HepG2 (cell line): ENCODE measurements around the gene GPR15. TPM values are rescaled to one million over a fixed set of nuclear protein-coding genes. Genes with fewer than 3 reads are reported as not detected.

ENCODE experiments used
- ATAC-seq: fragments of 200-7000 bp; cut with Tn5 transposase; 3 replicates; pipeline ENCODE4 v1.9.1; 2020; ENCODE audit warnings: mild to moderate bottlenecking, moderate library complexity
- BruUV-seq: library from RNA; stranded (reverse); fragments of 400-500 nt; replicated peaks from 2 replicates; lab custom pipeline; 2021; lab: Mats Ljungman, UMichigan
- CTCF ChIA-PET: fragments of 300-600 bp; formaldehyde crosslinking; extraction: SDS; loops from one replicate; lab custom pipeline; 2021; ENCODE audit warnings: low total read pairs, inconsistent platforms, low intra/inter-chr PET ratio; lab: Yijun Ruan, JAX
- POLR2A ChIA-PET: fragments of 350-600 bp; sonication (Branson Sonifier 250); formaldehyde crosslinking; loops from one replicate; lab custom pipeline; 2020; ENCODE audit warnings: antibody characterized with exemption, inconsistent platforms; lab: Yijun Ruan, JAX
- DNase-seq: peaks from one replicate; pipeline ENCODE4 v3.0.0-alpha.2; 2015; ENCODE audit warnings: low spot score
- FAIRE-seq: peaks from 3 replicates; lab custom pipeline; 2011; peaks lifted over from hg19 to GRCh38; lab: Jason Lieb, UNC
- H2AFZ ChIP-seq: one replicate; pipeline ENCODE4 v1.6.1; 2011; ENCODE audit warnings: low read length, inconsistent platforms
- H3K27ac ChIP-seq: fragments of 300-600 bp; 3 replicates; pipeline ENCODE4 v1.8.0; 2011; ENCODE audit warnings: mixed run types, mild to moderate bottlenecking, mixed read lengths, low read length, inconsistent platforms; ENCODE audit not compliant: insufficient read depth; ENCODE audit errors: extremely low read length
- H3K27me3 ChIP-seq, 2 experiments: fragments of 200-600 bp in 1 of 2; 2 replicates in 1 of 2; 3 replicates in 1 of 2; pipeline versions ENCODE4 v1.6.0 to v1.8.0; 2011; ENCODE audit warnings: low read length in 2 of 2, mild to moderate bottlenecking in 2 of 2, moderate library complexity in 2 of 2, inconsistent platforms in 1 of 2; ENCODE audit not compliant: insufficient read depth in 2 of 2, control insufficient read depth in 1 of 2
- H3K36me3 ChIP-seq, 2 experiments: fragments of 200-600 bp in 1 of 2; replicated peaks in 1 of 2; 2 replicates in 1 of 2; 3 replicates in 1 of 2; pipeline versions ENCODE4 v1.5.1 to v1.8.0; 2011; ENCODE audit warnings: low read length in 2 of 2, inconsistent platforms in 1 of 2; ENCODE audit not compliant: insufficient read depth in 2 of 2, control insufficient read depth in 1 of 2
- H3K4me1 ChIP-seq: 2 replicates; pipeline ENCODE4 v1.5.1; 2012; ENCODE audit warnings: low read length, inconsistent platforms; ENCODE audit not compliant: insufficient read depth
- H3K4me2 ChIP-seq: 2 replicates; pipeline ENCODE4 v1.6.0; 2011; ENCODE audit warnings: low read depth, low read length, inconsistent platforms
- H3K4me3 ChIP-seq, 3 experiments: fragments of 200-600 bp in 1 of 3; sonication (generic), shearing (Covaris generic) in 1 of 3; replicated peaks in 1 of 3; 2 replicates each; pipeline ENCODE4 v1.5.1; 2011 to 2016; ENCODE audit warnings: low read length in 3 of 3, inconsistent platforms in 2 of 3, low read depth in 2 of 3, mild to moderate bottlenecking in 2 of 3, control low read depth in 1 of 3, mixed read lengths in 1 of 3; ENCODE audit not compliant: insufficient read depth in 1 of 3
- H3K79me2 ChIP-seq: one replicate; pipeline ENCODE4 v1.6.1; 2011; ENCODE audit warnings: low read length, inconsistent platforms; ENCODE audit not compliant: insufficient read depth
- H3K9ac ChIP-seq: 2 replicates; pipeline ENCODE4 v1.6.0; 2011; ENCODE audit warnings: mild to moderate bottlenecking, low read depth, low read length, inconsistent platforms; ENCODE audit not compliant: insufficient read depth
- H3K9me3 ChIP-seq: 2 replicates; pipeline ENCODE4 v1.5.1; 2012; ENCODE audit warnings: mild to moderate bottlenecking, low read length
- H4K20me1 ChIP-seq: 2 replicates; pipeline ENCODE4 v1.6.0; 2011; ENCODE audit warnings: inconsistent platforms, mild to moderate bottlenecking, low read length, moderate library complexity; ENCODE audit not compliant: insufficient read depth
- CTCF ChIP-seq: sonication (generic); formaldehyde crosslinking; IDR thresholded peaks from 2 replicates; pipeline ENCODE4 v1.5.0; 2020; ENCODE audit warnings: mild to moderate bottlenecking, missing genetic modification reagents, moderate library complexity
- FLYWCH1 ChIP-seq: sonication (generic); formaldehyde crosslinking; IDR thresholded peaks from 2 replicates; pipeline ENCODE4 v1.8.1; 2023; ENCODE audit warnings: mild to moderate bottlenecking, missing genetic modification reagents
- GMEB1 ChIP-seq: sonication (generic); formaldehyde crosslinking; IDR thresholded peaks from 2 replicates; pipeline ENCODE4 v1.5.1; 2020; ENCODE audit warnings: missing genetic modification reagents, mild to moderate bottlenecking, borderline replicate concordance
- GTF3A ChIP-seq: sonication (generic); formaldehyde crosslinking; conservative IDR thresholded peaks from 2 replicates; pipeline ENCODE4 v1.4.0; 2020; ENCODE audit warnings: mild to moderate bottlenecking, missing genetic modification reagents
- HDAC6 ChIP-seq: fragments of 200-600 bp; sonication (generic); IDR thresholded peaks from 2 replicates; pipeline ENCODE4 v1.7.0; 2017; ENCODE audit warnings: mild to moderate bottlenecking, antibody characterized with exemption, low read length, low read depth
- NR2C2 ChIP-seq: sonication (generic); formaldehyde crosslinking; IDR thresholded peaks from 2 replicates; pipeline ENCODE4 v1.4.0; 2020; ENCODE audit warnings: missing genetic modification reagents, mild to moderate bottlenecking, moderate library complexity, borderline replicate concordance
- ONECUT2 ChIP-seq: sonication (generic); formaldehyde crosslinking; IDR thresholded peaks from 2 replicates; pipeline ENCODE4 v1.4.0; 2020; ENCODE audit warnings: missing genetic modification reagents
- PHF21A ChIP-seq: sonication (generic); formaldehyde crosslinking; IDR thresholded peaks from 2 replicates; pipeline ENCODE4 v1.5.0; 2020; ENCODE audit warnings: mild to moderate bottlenecking, missing genetic modification reagents
- POGK ChIP-seq: sonication (generic); formaldehyde crosslinking; conservative IDR thresholded peaks from 2 replicates; pipeline ENCODE4 v1.8.0; 2022; ENCODE audit warnings: mild to moderate bottlenecking, moderate library complexity, missing genetic modification reagents
- RARA ChIP-seq: IDR thresholded peaks from 2 replicates; pipeline ENCODE4 v1.6.1; 2016; ENCODE audit warnings: missing genetic modification reagents, missing compliant biosample characterization
- SIX4 ChIP-seq: sonication (generic); formaldehyde crosslinking; IDR thresholded peaks from 2 replicates; pipeline ENCODE4 v1.4.0; 2020; ENCODE audit warnings: missing genetic modification reagents
- ZBTB1 ChIP-seq: sonication (generic); formaldehyde crosslinking; IDR thresholded peaks from 2 replicates; pipeline ENCODE4 v1.4.0; 2020; ENCODE audit warnings: missing genetic modification reagents, borderline replicate concordance
- ZNF335 ChIP-seq: sonication (generic); formaldehyde crosslinking; IDR thresholded peaks from 2 replicates; pipeline ENCODE4 v1.4.0; 2020; ENCODE audit warnings: missing genetic modification reagents
- ZNF446 ChIP-seq: sonication (generic); formaldehyde crosslinking; IDR thresholded peaks from 2 replicates; pipeline ENCODE4 v1.5.0; 2020; ENCODE audit warnings: mild to moderate bottlenecking, missing genetic modification reagents
- ZNF546 ChIP-seq: sonication (generic); formaldehyde crosslinking; conservative IDR thresholded peaks from 2 replicates; pipeline ENCODE4 v1.8.1; 2023; ENCODE audit warnings: mild to moderate bottlenecking, missing genetic modification reagents
- ZNF574 ChIP-seq: sonication (generic); formaldehyde crosslinking; IDR thresholded peaks from 2 replicates; pipeline ENCODE4 v1.4.0; 2020; ENCODE audit warnings: missing genetic modification reagents
- ZNF672 ChIP-seq: sonication (generic); formaldehyde crosslinking; IDR thresholded peaks from 2 replicates; pipeline ENCODE4 v1.8.1; 2022; ENCODE audit warnings: missing genetic modification reagents
- ZNF878 ChIP-seq: sonication (generic); formaldehyde crosslinking; IDR thresholded peaks from 2 replicates; pipeline ENCODE4 v1.8.1; 2023; ENCODE audit warnings: mild to moderate bottlenecking, missing genetic modification reagents, moderate library complexity
- WGBS: methylation state at CpG from one replicate; pipeline ENCODE4 v1.1.6; 2017; ENCODE audit warnings: low lambda C conversion rate; 5-methylcytosine and 5-hydroxymethylcytosine counted together
- in situ Hi-C: cut with HindIII; loops from 2 replicates; pipeline ENCODE4 v1.10.0; 2017; ENCODE audit warnings: low pct_unique_long_range_greater_than_20kb; ENCODE audit not compliant: extremely low pct_ligation_motif_present
- intact Hi-C: fragments of 100-400 bp; cut with micrococcal nuclease; formaldehyde crosslinking; loops from one replicate; pipeline ENCODE4 v1.10.0; 2022; ENCODE audit not compliant: unreplicated experiment
- polyA plus RNA-seq, 8 experiments: library from polyadenylated mRNA; depleted of rRNA in 3 of 8; stranded (reverse) in 7 of 8; unstranded in 1 of 8; fragments of >200 nt; fragmentation: Illumina TruSeq in 4 of 8; extraction: Trizol in 4 of 8; gene quantifications; 2 replicates each; pipeline versions ENCODE4 v1.2.1 to v1.2.3, GENCODE V29; 2011 to 2016; ENCODE audit warnings: low read depth in 4 of 8, missing spikeins in 1 of 8, mixed read lengths in 1 of 8; ENCODE audit not compliant: insufficient read depth in 1 of 8
- total RNA-seq, 5 experiments: library from RNA; depleted of rRNA; stranded (reverse); fragments of >200 nt; fragmentation: Illumina TruSeq; extraction: Trizol; gene quantifications; 2 replicates each; pipeline ENCODE4 v1.2.3, GENCODE V29; 2016; ENCODE audit warnings: low read depth in 1 of 5

The GPR15 gene
- total and polyA plus RNA-seq, 2 of the 13 experiments (the other 11 are each of a cell fraction or from before 2014, with no cell fraction given) = not detected

GRCh38 chr3:98525494-98525893 is 6.3 kb upstream of the GPR15 start:
- no peak overlapping the region for H3K27ac ChIP-seq
- H3K9me3 ChIP-seq = no peaks in the 10 kb centered on the region
- intact Hi-C loops = loop anchor here (10.0 kb wide), 2 partner anchors 289 to 761 kb away; partner anchors contain the start of gene ARL6
- H3K4me3 ChIP-seq = no peak overlapping the region
- no peaks in the 10 kb centered on the region for H4K20me1 ChIP-seq
- no peaks in the 10 kb centered on the region; a peak in 1 of 5 replicates for H3K27me3 ChIP-seq
- POLR2A ChIA-PET = no interaction called here
- ATAC-seq = no peak
- CTCF ChIA-PET = no interaction called here
- no peak overlapping the region for H3K9ac ChIP-seq
- no peak for TF ChIP-seq GTF3A (CRISPR knock-in tag)
- TF ChIP-seq RARA (CRISPR knock-in tag) = no peak
- TF ChIP-seq ONECUT2 = no peak
- no peak for TF ChIP-seq ZNF446 (CRISPR knock-in tag)
- no peak for TF ChIP-seq ZNF546 (CRISPR knock-in tag)
- no peak for TF ChIP-seq ZNF574 (CRISPR knock-in tag)
- no peak for TF ChIP-seq NR2C2
- no peak for TF ChIP-seq HDAC6
- TF ChIP-seq PHF21A (CRISPR knock-in tag) = no peak
- TF ChIP-seq ZNF672 (CRISPR knock-in tag) = no peak
- TF ChIP-seq CTCF (CRISPR knock-in tag) = no peak
- no peak for TF ChIP-seq POGK (CRISPR knock-in tag)
- TF ChIP-seq ZNF878 (CRISPR knock-in tag) = no peak
- TF ChIP-seq FLYWCH1 (CRISPR knock-in tag) = no peak
- TF ChIP-seq ZNF335 = no peak
- no peak for TF ChIP-seq GMEB1 (CRISPR knock-in tag)
- TF ChIP-seq SIX4 (CRISPR knock-in tag) = no peak
- TF ChIP-seq ZBTB1 (CRISPR knock-in tag) = no peak
- TF ChIP-seq, all 625 proteins: peak for 0
- Histone ChIP-seq H2AFZ (no peak overlapping the region), H3K36me3 (no peaks in the 10 kb centered on the region; a peak in 1 of 5 replicates), H3K4me2 (no peak overlapping the region), H3K79me2 (peaks cover 18% of the 10 kb centered on the region), H3K4me1 (peaks cover 29% of the 10 kb centered on the region)
- DNase-seq (no peak), FAIRE-seq (no peak)
- in situ Hi-C loops = loop anchor here (10.0 kb wide), 1 partner anchor 49 kb away; no protein-coding TSS in a partner anchor
- 52% methylated on average over 6 of the region's 6 CpGs for WGBS
- BruUV-seq = no TSS peak
